Measurements from ENCODE around the gene MYRF. TPM values are rescaled to one million over a fixed set of nuclear protein-coding genes. Genes with fewer than 3 reads are reported as not detected.

Gene MYRF
- total and polyA plus RNA-seq, 2 of the 13 experiments (the other 11 are each of a cell fraction or from before 2014, with no cell fraction given): 10.2 to 25.9 TPM

DNA sequence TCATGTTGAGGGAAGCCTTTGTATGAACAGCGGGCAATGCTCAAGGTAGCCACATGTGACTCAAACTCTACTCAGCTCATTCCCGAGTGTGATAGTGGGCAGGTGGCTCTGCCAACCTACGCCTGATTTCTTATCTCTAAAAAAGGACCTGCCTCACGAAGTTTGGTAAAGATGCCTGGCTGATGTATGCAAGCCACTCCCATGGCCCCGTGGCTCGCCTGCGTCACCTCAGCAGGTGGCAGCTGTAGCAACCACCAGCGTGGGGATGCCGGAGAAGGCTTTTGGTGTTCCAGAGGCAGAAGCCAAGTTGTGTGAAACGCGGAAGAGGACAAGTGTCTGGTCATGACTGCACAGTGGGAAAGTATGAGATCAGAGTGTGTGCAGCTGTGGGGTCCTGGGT, 81.0 kb downstream of the MYRF start:
- no TSS peak for BruUV-seq (replicated peaks)
- CTCF ChIA-PET (ENCODE audit: low intra/inter-chr PET ratio, low total read pairs): no interaction called here
- H3K36me3 ChIP-seq (replicated peaks in 1 of 2; ENCODE audit: control insufficient read depth in 1 of 2, insufficient read depth in 2 of 2, low read length in 2 of 2): no peaks in the 10 kb centered on the region; a peak in 2 of 5 replicates

More for the DNA sequence above, 81.0 kb downstream of the MYRF start:
- Histone ChIP-seq H4K20me1 (ENCODE audit: insufficient read depth, low read length) (no peaks in the 10 kb centered on the region), H3K4me3 (replicated peaks in 1 of 3; ENCODE audit: insufficient read depth in 1 of 3, low read depth in 2 of 3, low read length in 3 of 3) (no peak overlapping the region), H3K4me2 (ENCODE audit: low read depth, low read length) (no peak overlapping the region), H3K27me3 (ENCODE audit: control insufficient read depth in 1 of 2, insufficient read depth in 2 of 2, low read length in 2 of 2) (no peaks in the 10 kb centered on the region), H3K27ac (ENCODE audit: extremely low read length, insufficient read depth, low read length) (no peak overlapping the region), H3K4me1 (ENCODE audit: insufficient read depth, low read length) (peaks cover 29% of the 10 kb centered on the region), H3K79me2 (ENCODE audit: insufficient read depth, low read length) (peaks cover 33% of the 10 kb centered on the region), H2AFZ (ENCODE audit: low read length) (no peak overlapping the region), H3K9me3 (ENCODE audit: low read length) (no peaks in the 10 kb centered on the region), H3K9ac (ENCODE audit: insufficient read depth, low read depth, low read length) (no peak overlapping the region)
- DNase-seq (ENCODE audit: low spot score) (no peak), FAIRE-seq (no peak), ATAC-seq (no peak)
- WGBS (ENCODE audit: low lambda C conversion rate): 95% methylated on average over 11 of the region's 11 CpGs
- intact Hi-C loops (cut with micrococcal nuclease; ENCODE audit: unreplicated experiment): loop anchor here (1.0 kb wide), 1 partner anchor 35 kb away; no protein-coding TSS in a partner anchor
- POLR2A ChIA-PET: no interaction called here
- in situ Hi-C loops (cut with HindIII; ENCODE audit: extremely low pct_ligation_motif_present, low pct_unique_long_range_greater_than_20kb): no loop called here
- TF ChIP-seq SMAD1 (CRISPR knock-in tag; IDR thresholded peaks at IDR 0.05; ENCODE audit: borderline replicate concordance, low read depth) (no peak), ZNF749 (CRISPR knock-in tag; IDR thresholded peaks at IDR 0.05; ENCODE audit: borderline replicate concordance) (no peak), MAFG (CRISPR knock-in tag; IDR thresholded peaks at IDR 0.05) (no peak), HNF4A (CRISPR knock-in tag; IDR thresholded peaks at IDR 0.05) (no peak), RFX5 (IDR thresholded peaks at IDR 0.05; ENCODE audit: low read depth, low read length) (no peak), TSC22D2 (CRISPR knock-in tag; IDR thresholded peaks at IDR 0.05; ENCODE audit: borderline replicate concordance) (no peak), MTA3 (CRISPR knock-in tag; IDR thresholded peaks at IDR 0.05) (no peak), PAX8 (CRISPR knock-in tag; IDR thresholded peaks at IDR 0.05; ENCODE audit: borderline replicate concordance) (no peak), NKX3-1 (CRISPR knock-in tag; IDR thresholded peaks at IDR 0.05) (no peak)
- TF ChIP-seq, protein P1, sequence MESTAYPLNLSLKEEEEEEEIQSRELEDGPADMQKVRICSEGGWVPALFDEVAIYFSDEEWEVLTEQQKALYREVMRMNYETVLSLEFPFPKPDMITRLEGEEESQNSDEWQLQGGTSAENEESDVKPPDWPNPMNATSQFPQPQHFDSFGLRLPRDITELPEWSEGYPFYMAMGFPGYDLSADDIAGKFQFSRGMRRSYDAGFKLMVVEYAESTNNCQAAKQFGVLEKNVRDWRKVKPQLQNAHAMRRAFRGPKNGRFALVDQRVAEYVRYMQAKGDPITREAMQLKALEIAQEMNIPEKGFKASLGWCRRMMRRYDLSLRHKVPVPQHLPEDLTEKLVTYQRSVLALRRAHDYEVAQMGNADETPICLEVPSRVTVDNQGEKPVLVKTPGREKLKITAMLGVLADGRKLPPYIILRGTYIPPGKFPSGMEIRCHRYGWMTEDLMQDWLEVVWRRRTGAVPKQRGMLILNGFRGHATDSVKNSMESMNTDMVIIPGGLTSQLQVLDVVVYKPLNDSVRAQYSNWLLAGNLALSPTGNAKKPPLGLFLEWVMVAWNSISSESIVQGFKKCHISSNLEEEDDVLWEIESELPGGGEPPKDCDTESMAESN (CRISPR knock-in tag; conservative IDR thresholded peaks at IDR 0.05): no peak
- TF ChIP-seq, protein P2, sequence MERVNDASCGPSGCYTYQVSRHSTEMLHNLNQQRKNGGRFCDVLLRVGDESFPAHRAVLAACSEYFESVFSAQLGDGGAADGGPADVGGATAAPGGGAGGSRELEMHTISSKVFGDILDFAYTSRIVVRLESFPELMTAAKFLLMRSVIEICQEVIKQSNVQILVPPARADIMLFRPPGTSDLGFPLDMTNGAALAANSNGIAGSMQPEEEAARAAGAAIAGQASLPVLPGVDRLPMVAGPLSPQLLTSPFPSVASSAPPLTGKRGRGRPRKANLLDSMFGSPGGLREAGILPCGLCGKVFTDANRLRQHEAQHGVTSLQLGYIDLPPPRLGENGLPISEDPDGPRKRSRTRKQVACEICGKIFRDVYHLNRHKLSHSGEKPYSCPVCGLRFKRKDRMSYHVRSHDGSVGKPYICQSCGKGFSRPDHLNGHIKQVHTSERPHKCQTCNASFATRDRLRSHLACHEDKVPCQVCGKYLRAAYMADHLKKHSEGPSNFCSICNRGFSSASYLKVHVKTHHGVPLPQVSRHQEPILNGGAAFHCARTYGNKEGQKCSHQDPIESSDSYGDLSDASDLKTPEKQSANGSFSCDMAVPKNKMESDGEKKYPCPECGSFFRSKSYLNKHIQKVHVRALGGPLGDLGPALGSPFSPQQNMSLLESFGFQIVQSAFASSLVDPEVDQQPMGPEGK (CRISPR knock-in tag; IDR thresholded peaks at IDR 0.05): no peak

Measured in HepG2 (cell line).